NCI-H1694 treated with DMSO at 0.1 percent for 48 hours (cell line): ENCODE measurements around the gene MTERF2.
"Not testable (repeated sequence)": the region's sequence is repeated elsewhere in the genome, so short reads cannot be mapped to it uniquely, and the experiment has no call there.

ENCODE experiments used
- DNase-seq: peaks from one replicate; lab custom pipeline; 2025; lab: John Stamatoyannopoulos, UW

The MTERF2 gene

GRCh38 chr12:106986625-106987389 lies at the start of gene MTERF2:
Gene MTERF2, minus strand, starts transcription at chr12:106987146. Its CDS starts 8,432 bp downstream, at chr12:106978714.
- DNase-seq = peak; percentile 74

DNA sequence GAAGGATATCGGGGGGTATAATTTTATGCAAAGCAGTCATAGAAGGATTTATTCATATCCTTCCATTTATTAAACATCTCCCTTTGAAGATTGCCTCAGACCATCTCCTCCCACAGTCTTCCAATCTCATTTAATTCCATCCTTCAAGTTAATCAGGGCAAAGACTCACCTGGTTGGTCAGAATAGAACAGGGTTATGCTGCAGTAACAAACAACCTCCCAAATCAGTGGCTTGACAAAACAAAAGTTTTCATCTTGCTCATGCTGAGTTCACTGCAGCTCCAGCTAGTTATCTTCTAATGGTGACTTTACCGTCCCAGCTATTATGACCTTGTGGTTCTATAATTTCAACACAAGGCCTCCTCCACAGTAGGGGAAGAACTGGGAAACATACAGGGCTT lies 48.8 kb upstream of the MTERF2 start:
- DNase-seq = no peak

DNA sequence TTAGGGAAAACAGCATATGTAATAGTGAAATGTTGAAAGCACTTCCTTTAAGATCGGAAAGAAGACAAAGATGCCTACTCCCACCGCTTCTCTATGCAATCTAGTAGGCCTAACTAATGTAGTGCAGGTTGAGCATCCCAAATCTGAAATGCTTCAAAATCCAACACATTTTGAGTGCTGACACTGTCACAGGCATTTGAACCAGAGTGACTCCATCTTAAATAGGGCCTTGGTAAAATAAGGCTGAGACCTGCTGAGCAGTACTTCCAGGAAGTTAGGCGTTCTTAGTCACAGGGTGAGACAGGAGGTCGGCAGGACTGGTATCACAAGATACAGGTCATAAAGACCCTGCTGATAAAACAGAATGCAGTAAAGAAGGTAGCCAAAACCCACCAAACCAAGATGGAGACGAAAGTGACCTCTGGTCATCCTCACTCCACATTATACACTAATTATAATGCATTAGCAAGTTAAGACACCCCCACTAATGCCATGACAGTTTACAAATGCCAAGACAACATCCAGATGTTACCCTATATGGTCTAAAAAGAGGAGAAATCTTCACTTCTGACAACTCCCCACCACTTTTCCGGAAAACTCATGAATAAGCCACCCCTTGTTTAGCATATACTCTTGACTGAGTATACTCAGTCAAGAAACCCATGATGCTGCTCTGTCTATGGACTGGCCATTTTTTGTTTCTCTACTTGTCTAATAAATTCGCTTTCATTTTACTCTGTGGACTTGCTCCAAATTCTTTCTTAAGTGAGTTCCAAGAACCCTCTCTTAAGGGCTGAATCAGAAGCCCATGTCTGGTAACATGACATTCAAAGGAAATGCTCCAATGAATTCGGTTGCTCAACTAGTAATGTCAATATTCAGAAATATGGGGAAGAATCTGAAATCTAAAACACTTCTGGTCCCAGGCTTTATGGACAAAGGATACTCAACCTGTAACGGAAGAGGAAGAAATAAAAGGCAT lies 47.1 kb upstream of the MTERF2 start:
- DNase-seq = no peak

GRCh38 chr12:107032266-107032665 lies 45.3 kb upstream of the MTERF2 start:
- DNase-seq = no peak

DNA sequence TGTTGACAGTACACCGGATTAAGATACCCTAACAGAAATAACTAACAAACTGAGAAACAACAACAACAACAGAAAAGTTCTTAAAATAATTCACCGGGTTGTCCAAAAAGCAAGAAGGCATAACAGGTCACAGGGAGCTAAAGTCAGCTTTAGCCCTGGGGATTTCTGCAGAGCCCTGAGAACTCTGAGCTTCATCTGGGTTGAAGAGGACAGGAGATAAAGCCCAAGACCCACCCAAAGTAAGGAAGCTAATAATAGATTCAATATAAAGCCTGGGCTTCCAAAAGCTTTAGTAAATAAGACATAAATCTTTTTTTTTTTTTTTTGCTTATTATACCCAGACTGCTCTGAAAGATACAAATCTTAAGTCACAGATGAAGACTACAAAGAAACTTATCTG lies 44.1 kb upstream of the MTERF2 start:
- DNase-seq = no peak

- DNase-seq = no peak
These were observed 42.1 kb upstream of the MTERF2 start for GRCh38 chr12:107029081-107029480.

- peak; percentile 3 for DNase-seq
These were observed 40.7 kb upstream of the MTERF2 start for GRCh38 chr12:107027636-107028053.

GRCh38 chr12:107026806-107027635 lies 40.1 kb upstream of the MTERF2 start:
- DNase-seq = no peak

DNA sequence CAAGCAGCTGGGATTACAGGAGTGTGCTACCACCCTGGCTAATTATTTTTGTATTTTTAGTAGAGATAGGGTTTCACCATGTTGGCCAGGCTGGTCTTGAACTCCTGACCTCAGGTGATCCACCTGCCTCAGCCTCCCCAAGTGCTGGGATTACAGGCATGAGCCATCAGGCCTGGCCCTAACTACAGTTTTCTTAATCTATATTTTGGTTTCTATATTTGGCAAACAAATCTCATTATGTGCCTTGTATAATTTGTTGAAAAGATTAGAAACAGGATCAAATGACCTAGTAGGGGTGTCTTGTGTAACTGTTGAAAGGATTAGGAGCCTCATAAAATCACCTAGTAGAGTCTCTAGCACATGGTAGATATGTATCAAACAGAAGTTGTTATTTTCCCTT lies 39.4 kb upstream of the MTERF2 start:
- not testable (repeated sequence) for DNase-seq

DNA sequence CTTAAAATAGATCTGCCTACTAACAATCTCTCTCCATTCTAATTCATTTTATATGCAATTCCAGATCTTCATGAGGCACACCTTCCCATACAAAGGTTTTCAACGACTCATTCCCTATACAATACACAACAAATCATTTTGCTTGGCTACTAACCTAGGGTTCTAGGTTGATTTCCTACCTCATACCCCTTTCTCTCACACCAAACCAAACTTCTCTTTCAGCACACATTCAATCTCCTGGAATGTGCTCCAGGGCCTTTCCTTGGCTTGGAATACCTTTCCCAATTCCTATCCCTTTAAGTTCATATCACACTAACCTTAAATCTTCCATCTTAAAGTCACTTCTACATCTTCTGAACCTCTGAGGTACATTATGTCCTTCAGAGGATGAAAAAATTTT lies 38.7 kb upstream of the MTERF2 start:
- no peak for DNase-seq

DNA sequence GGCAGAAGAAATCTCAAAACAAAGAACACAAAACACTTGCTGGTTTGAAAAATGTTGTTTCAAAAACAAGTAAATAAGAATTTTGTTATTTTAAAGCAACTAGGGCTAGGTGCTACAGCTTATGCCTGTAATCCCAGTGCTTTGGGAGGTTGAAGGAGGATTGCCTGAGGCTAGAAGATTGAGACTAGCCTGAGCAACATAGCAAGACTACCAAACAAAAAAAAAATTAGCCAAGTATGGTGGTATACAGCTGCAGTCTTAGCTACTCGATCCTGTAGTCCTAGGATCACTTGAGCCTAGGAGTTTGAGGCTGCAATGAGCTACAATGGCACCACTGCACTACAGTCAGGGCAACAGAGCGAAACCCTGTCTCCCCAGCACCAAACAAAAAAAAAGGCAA lies 32.6 kb upstream of the MTERF2 start:
- no peak for DNase-seq

- DNase-seq = no peak
These were observed 30.1 kb upstream of the MTERF2 start for GRCh38 chr12:107017042-107017441.

GRCh38 chr12:107014055-107014454 lies 27.1 kb upstream of the MTERF2 start:
- no peak for DNase-seq

DNA sequence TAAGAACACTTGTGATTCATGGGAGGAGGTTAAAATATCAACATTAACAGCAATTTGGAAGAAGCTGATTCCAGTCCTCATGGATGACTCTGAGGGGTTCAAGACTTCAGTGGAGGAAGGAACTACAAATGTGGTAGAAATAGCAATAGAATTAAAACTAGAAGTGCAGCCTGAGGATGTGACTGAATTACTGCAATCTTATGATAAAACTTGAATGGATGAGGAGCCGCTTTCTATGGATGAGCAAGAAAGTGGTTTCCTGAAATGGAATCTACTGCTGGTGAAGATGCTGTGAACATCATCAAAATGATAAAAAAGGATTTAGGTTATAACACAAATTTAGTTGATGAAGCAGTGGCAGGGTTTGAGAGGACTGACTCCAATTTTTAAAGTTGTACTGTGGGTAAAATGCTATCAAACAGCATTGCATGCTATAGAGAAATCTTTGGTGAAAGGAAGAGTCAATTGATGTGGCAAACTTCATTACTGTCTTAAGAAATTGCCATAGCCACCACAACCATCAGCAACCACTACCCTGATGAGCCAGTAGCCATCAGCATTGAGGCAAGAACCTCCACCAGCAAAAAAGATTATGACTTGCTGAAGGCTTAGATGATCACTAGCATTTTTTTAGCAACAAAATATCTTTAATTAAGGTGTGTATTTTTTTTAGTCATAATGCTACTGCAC lies 25.9 kb upstream of the MTERF2 start:
- no peak for DNase-seq

DNA sequence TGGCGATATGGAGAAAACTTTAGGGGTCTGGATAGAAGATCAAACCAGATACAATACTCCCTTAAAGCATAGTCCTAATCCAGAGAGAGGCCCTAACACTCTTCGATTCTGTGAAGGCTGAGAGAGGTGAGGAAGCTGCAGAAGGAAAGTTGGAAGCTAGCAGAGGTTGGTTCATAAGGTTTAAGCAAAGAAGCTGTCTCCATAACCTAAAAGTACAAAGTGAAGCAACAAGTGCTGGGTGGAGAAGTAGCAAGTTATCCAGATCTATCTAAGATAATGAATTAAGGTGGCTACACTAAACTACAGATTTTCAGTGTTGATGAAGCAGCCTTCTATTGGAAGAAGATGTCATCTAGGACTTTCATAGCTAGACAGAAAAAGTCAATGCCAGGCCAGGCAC lies 24.6 kb upstream of the MTERF2 start:
- no peak for DNase-seq

GRCh38 chr12:107007411-107007810 lies 20.5 kb upstream of the MTERF2 start:
- DNase-seq = no peak

GRCh38 chr12:107002665-107003064 lies 15.7 kb upstream of the MTERF2 start:
- not testable (repeated sequence) for DNase-seq

DNA sequence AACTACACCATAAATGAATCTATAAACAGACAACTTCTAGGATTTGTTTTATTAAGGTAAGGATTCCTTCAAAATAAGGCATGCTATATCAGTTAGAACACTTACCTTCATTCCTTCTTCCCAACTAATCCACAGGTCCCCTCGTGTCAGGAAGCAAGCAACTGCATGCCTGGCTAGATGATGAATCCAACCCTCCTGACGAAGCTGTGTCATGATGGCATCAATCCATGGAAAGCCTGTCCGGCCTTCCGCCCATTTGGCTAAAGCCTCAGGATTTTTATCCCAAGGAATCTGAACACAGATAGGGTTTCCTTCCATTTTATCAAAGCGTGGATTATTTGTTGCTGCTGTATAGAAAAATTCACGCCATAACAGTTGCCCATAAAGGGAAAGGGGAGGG lies 12.5 kb upstream of the MTERF2 start:
- no peak for DNase-seq

DNA sequence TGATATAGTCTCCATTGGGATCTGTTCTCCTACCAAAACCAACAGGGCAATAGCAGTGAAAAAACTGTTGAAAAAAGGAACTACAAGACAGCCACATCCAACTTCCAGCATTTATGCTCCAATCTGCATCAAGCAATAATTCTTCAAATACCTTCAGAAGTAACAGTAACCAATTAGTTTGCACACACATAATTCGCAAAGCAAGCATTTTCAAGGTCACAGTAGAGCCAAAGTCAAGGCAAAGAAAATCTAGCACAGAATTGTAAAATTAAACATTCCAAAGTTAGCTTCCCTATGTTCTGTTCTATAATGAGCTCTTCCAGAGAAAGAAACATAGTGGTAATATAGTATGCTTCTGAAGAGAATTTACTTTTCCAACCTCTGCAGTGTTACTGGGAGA lies 11.0 kb upstream of the MTERF2 start:
- no peak for DNase-seq

- not testable (repeated sequence) for DNase-seq
These were observed 9.2 kb upstream of the MTERF2 start for GRCh38 chr12:106996102-106996501.

DNA sequence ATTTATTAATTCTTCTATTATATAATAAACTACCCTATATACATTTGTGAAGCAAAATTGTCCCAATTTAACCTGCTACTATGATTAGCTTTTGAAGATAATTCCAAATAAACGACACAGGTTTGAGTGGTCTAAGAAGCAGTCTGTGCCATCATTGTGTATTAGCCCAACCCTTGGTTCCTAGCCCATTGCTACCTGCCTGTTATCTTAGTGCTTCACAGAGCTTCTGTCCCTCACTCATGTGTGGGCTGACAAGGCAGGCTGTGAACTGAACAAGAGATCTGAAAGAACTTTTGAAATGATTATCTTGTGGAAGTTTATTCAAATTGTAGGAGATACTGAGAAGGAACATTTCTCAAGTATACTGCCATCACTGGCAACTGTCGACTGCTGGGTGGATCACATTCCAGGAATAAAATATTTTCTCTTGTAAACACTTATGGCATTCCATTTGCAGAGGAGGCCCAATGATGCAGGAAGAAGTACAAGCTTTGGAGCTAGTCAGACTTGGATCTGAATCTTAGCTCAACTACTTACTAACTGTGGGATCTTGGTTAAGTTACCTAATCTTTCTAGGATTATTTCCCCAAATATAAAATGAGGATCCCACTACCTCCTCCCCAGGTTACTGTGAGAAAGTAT lies 7.8 kb upstream of the MTERF2 start:
- no peak for DNase-seq
